ENCODE results near the gene PTPRN2. TPM values are rescaled to one million over a fixed set of nuclear protein-coding genes. Genes with fewer than 3 reads are reported as not detected.
"Not testable (repeated sequence)": the region's sequence is repeated elsewhere in the genome, so short reads cannot be mapped to it uniquely, and the experiment has no call there.

PTPRN2 gene
- total RNA-seq, 4 donors from 2014 or later, result 14.9 to 34.3 (median 21.3) TPM

- H3K9me3 ChIP-seq, result no peaks in the 10 kb centered on the region
- no peaks in the 10 kb centered on the region for H3K36me3 ChIP-seq
- H3K27ac ChIP-seq, result peak overlapping the region in 1 of 4 donors; percentile 39
- TF ChIP-seq CTCF (IDR thresholded peaks at IDR 0.05) (no peak), POLR2A (IDR thresholded peaks at IDR 0.05) (no peak)
- peak in 2 of 3 donors; percentile 60 to 61 for DNase-seq
- H3K4me3 ChIP-seq, result no peak overlapping the region
- no peaks in the 10 kb centered on the region for H3K4me1 ChIP-seq
- H3K27me3 ChIP-seq, result no peaks in the 10 kb centered on the region
These were observed 180.8 kb downstream of the PTPRN2 start for GRCh38 chr7:158406801-158407200.

- peak in 1 of 3 donors; percentile 52 for DNase-seq
- no peaks in the 10 kb centered on the region for H3K27me3 ChIP-seq
- no peaks in the 10 kb centered on the region for H3K4me1 ChIP-seq
- no peak overlapping the region for H3K4me3 ChIP-seq
- no peaks in the 10 kb centered on the region for H3K9me3 ChIP-seq
- no peaks in the 10 kb centered on the region for H3K36me3 ChIP-seq
- TF ChIP-seq POLR2A (IDR thresholded peaks at IDR 0.05) (no peak), CTCF (IDR thresholded peaks at IDR 0.05) (no peak)
- H3K27ac ChIP-seq, result peak overlapping the region in 1 of 4 donors; percentile 39
These were observed 181.3 kb downstream of the PTPRN2 start for GRCh38 chr7:158406364-158406763.

DNA sequence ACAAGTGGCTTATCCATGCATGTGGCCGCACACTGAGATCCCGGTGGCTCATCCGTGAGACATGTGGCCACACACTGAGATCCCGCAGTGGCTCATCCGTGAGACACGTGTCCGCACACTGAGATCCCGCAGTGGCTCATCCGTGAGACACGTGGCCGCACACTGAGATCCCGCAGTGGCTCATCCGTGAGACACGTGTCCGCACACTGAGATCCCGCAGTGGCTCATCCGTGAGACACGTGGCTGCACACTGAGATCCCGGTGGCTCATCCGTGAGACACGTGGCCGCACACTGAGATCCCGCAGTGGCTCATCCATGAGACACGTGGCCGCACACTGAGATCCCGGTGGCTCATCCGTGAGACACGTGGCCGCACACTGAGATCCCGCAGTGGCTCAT lies 181.9 kb downstream of the PTPRN2 start:
- H3K36me3 ChIP-seq, H3K27ac ChIP-seq, H3K4me1 ChIP-seq, H3K4me3 ChIP-seq, H3K27me3 ChIP-seq, H3K9me3 ChIP-seq, DNase-seq: not testable (repeated sequence)

DNA sequence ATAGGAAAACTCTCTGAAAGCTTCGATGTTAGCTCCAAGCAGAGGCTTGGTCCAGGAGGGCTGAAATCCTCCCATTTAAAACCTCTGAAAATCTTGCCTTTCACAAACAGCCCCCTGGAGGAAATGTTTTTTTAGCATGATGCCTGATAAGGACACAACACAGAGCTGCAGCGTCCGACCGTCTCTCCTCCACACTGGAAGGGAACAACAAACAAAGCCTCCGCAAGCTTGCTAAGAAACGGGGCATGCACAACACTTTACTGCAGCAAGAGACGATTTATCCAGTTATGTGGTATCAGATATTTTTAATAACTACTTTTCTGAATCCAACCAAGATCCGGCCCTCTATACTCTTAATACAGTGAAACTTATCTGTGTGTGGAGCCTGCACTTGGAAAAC lies 182.3 kb downstream of the PTPRN2 start:
- no peak for DNase-seq
- TF ChIP-seq POLR2A (IDR thresholded peaks at IDR 0.05) (no peak), CTCF (IDR thresholded peaks at IDR 0.05) (no peak)
- Histone ChIP-seq H3K36me3 (no peaks in the 10 kb centered on the region), H3K27ac (no peak overlapping the region), H3K9me3 (no peaks in the 10 kb centered on the region), H3K4me3 (no peak overlapping the region), H3K4me1 (no peaks in the 10 kb centered on the region), H3K27me3 (no peaks in the 10 kb centered on the region)

GRCh38 chr7:158404031-158404761 lies 183.4 kb downstream of the PTPRN2 start:
- H3K4me3 ChIP-seq, result no peak overlapping the region
- no peaks in the 10 kb centered on the region for H3K4me1 ChIP-seq
- peak in 1 of 3 donors; percentile 40 for DNase-seq
- H3K27ac ChIP-seq, result no peak overlapping the region
- H3K27me3 ChIP-seq, result no peaks in the 10 kb centered on the region
- H3K9me3 ChIP-seq, result no peaks in the 10 kb centered on the region
- TF ChIP-seq POLR2A (IDR thresholded peaks at IDR 0.05) (no peak), CTCF (IDR thresholded peaks at IDR 0.05) (no peak)
- no peaks in the 10 kb centered on the region for H3K36me3 ChIP-seq

- DNase-seq, result peak in 1 of 3 donors; percentile 55
- TF ChIP-seq CTCF (IDR thresholded peaks at IDR 0.05) (no peak), POLR2A (IDR thresholded peaks at IDR 0.05) (no peak)
- Histone ChIP-seq H3K4me3 (no peak overlapping the region), H3K36me3 (no peaks in the 10 kb centered on the region), H3K9me3 (no peaks in the 10 kb centered on the region), H3K27ac (no peak overlapping the region), H3K4me1 (no peaks in the 10 kb centered on the region), H3K27me3 (no peaks in the 10 kb centered on the region)
These were observed 184.4 kb downstream of the PTPRN2 start for GRCh38 chr7:158403013-158403821.
